H1 (cell line): ENCODE data around the gene FADD. TPM values are rescaled to one million over a fixed set of nuclear protein-coding genes. Genes with fewer than 3 reads are reported as not detected.
A peak's percentile ranks its signal among the peaks of the same experiment; 100 is the strongest.

ENCODE experiments used
- CTCF ChIA-PET: fragments of 300-600 bp; sonication (Branson Sonifier 250); formaldehyde crosslinking; loops from one replicate; lab custom pipeline; 2021; ENCODE audit not compliant: partially characterized antibody; lab: Charles Lee
- POLR2A ChIA-PET: fragments of 300-600 bp; sonication (Branson Sonifier 250); formaldehyde crosslinking; loops from one replicate; lab custom pipeline; 2021; ENCODE audit warnings: inconsistent platforms; ENCODE audit not compliant: partially characterized antibody; lab: Charles Lee
- DNase-seq, 2 experiments: peaks; one replicate each; pipeline versions ENCODE4 v3.0.0 to v3.0.0-alpha.2; 2010 to 2022; ENCODE audit warnings: low spot score in 2 of 2, low read depth in 1 of 2, mixed read lengths in 1 of 2
- FAIRE-seq: peaks from 2 replicates; lab custom pipeline; 2011; peaks lifted over from hg19 to GRCh38; lab: Jason Lieb, UNC
- H2AFZ ChIP-seq: 2 replicates; pipeline ENCODE4 v1.8.1; 2012; ENCODE audit warnings: low read length, inconsistent platforms
- H2AK5ac ChIP-seq: 2 replicates; pipeline ENCODE4 v1.6.1; 2013; ENCODE audit warnings: low read depth, low read length
- H2BK120ac ChIP-seq: replicated peaks from 2 replicates; pipeline ENCODE3; 2013; ENCODE audit warnings: low read depth, low read length, inconsistent platforms
- H2BK12ac ChIP-seq: 2 replicates; pipeline ENCODE4 v1.6.1; 2013; ENCODE audit warnings: low read depth, low read length
- H2BK15ac ChIP-seq: 2 replicates; pipeline ENCODE4 v1.6.1; 2013; ENCODE audit warnings: low read length
- H2BK20ac ChIP-seq: 2 replicates; pipeline ENCODE4 v1.6.1; 2013; ENCODE audit warnings: low read length
- H2BK5ac ChIP-seq: 2 replicates; pipeline ENCODE4 v1.6.1; 2013; ENCODE audit warnings: low read depth, low read length
- H3K14ac ChIP-seq: 2 replicates; pipeline ENCODE4 v1.6.1; 2013; ENCODE audit warnings: inconsistent platforms; ENCODE audit not compliant: insufficient read length
- H3K18ac ChIP-seq: 2 replicates; pipeline ENCODE4 v1.6.1; 2013; ENCODE audit warnings: low read length; ENCODE audit errors: extremely low read depth
- H3K23ac ChIP-seq: 2 replicates; pipeline ENCODE4 v1.6.1; 2013; ENCODE audit warnings: inconsistent platforms; ENCODE audit not compliant: insufficient read length
- H3K23me2 ChIP-seq: 2 replicates; pipeline ENCODE4 v1.6.1; 2013; ENCODE audit warnings: low read depth, low read length
- H3K27ac ChIP-seq: 2 replicates; pipeline ENCODE4 v1.6.1; 2011; ENCODE audit warnings: low read depth, low read length, inconsistent platforms
- H3K27me3 ChIP-seq, 4 experiments: replicated peaks in 1 of 4; 1 replicate in 1 of 4; 2 replicates in 3 of 4; pipeline versions ENCODE4 v1.6.1 to v1.8.1; 2011 to 2013; ENCODE audit warnings: low read length in 3 of 4, mild to moderate bottlenecking in 3 of 4, inconsistent platforms in 2 of 4, mixed read lengths in 2 of 4, moderate library complexity in 1 of 4; ENCODE audit not compliant: control insufficient read depth in 3 of 4, insufficient read depth in 3 of 4; ENCODE audit errors: extremely low read depth in 1 of 4
- H3K36me3 ChIP-seq, 4 experiments: 2 replicates each; pipeline versions ENCODE4 v1.6.1 to v1.8.1; 2011 to 2013; ENCODE audit warnings: mild to moderate bottlenecking in 4 of 4, low read length in 3 of 4, moderate library complexity in 2 of 4, control low read depth in 1 of 4, inconsistent platforms in 1 of 4; ENCODE audit not compliant: insufficient read depth in 4 of 4, control insufficient read depth in 2 of 4
- H3K4ac ChIP-seq: replicated peaks from 2 replicates; pipeline ENCODE3; 2013; ENCODE audit warnings: low read length, low read depth, mixed read lengths, inconsistent platforms; ENCODE audit not compliant: insufficient read length
- H3K4me1 ChIP-seq, 4 experiments: replicated peaks in 1 of 4; 1 replicate in 1 of 4; 2 replicates in 3 of 4; pipeline versions ENCODE4 v1.6.1 to v1.8.1; 2011 to 2013; ENCODE audit warnings: low read length in 3 of 4, inconsistent platforms in 2 of 4, mixed read lengths in 1 of 4; ENCODE audit not compliant: insufficient read depth in 4 of 4, control insufficient read depth in 3 of 4
- H3K4me2 ChIP-seq, 2 experiments: 2 replicates each; pipeline versions ENCODE4 v1.6.1 to v1.8.1; 2011 to 2013; ENCODE audit warnings: low read depth in 2 of 2, low read length in 2 of 2, control low read depth in 1 of 2, inconsistent platforms in 1 of 2, mild to moderate bottlenecking in 1 of 2; ENCODE audit not compliant: insufficient read depth in 1 of 2
- H3K4me3 ChIP-seq, 4 experiments: fragments of 200-600, 300-600 bp in 1 of 4; sonication (generic), shearing (Covaris generic), sonication (Bioruptor Twin) in 1 of 4; 2 replicates each; pipeline versions ENCODE4 v1.5.1 to v1.8.1; 2011 to 2016; ENCODE audit warnings: low read length in 4 of 4, low read depth in 3 of 4, control low read depth in 2 of 4, inconsistent platforms in 2 of 4, mild to moderate bottlenecking in 2 of 4, mixed read lengths in 1 of 4, moderate library complexity in 1 of 4; ENCODE audit not compliant: insufficient read depth in 2 of 4; ENCODE audit errors: extremely low read depth in 1 of 4
- H3K56ac ChIP-seq: replicated peaks from 2 replicates; pipeline ENCODE3; 2013; ENCODE audit warnings: low read depth, mild to moderate bottlenecking, mixed read lengths, low read length, inconsistent platforms; ENCODE audit not compliant: insufficient read length
- H3K79me1 ChIP-seq: 2 replicates; pipeline ENCODE4 v1.6.1; 2013; ENCODE audit warnings: low read depth, low read length, control low read depth
- H3K79me2 ChIP-seq, 2 experiments: 2 replicates each; pipeline versions ENCODE4 v1.6.1 to v1.8.1; 2012 to 2013; ENCODE audit warnings: low read length in 2 of 2, mild to moderate bottlenecking in 2 of 2, inconsistent platforms in 1 of 2; ENCODE audit not compliant: insufficient read depth in 2 of 2, control insufficient read depth in 1 of 2
- H3K9ac ChIP-seq, 4 experiments: replicated peaks in 1 of 4; 1 replicate in 1 of 4; 2 replicates in 3 of 4; pipeline versions ENCODE4 v1.6.1 to v1.8.1; 2011 to 2013; ENCODE audit warnings: low read depth in 3 of 4, low read length in 3 of 4, control low read depth in 2 of 4, mild to moderate bottlenecking in 2 of 4, moderate library complexity in 2 of 4, inconsistent platforms in 1 of 4; ENCODE audit errors: extremely low read depth in 1 of 4
- H3K9me3 ChIP-seq, 2 experiments: 2 replicates each; pipeline versions ENCODE4 v1.6.1 to v1.8.1; 2012 to 2013; ENCODE audit warnings: mild to moderate bottlenecking in 2 of 2, moderate library complexity in 2 of 2, control low read depth in 1 of 2, inconsistent platforms in 1 of 2, low read depth in 1 of 2, low read length in 1 of 2, mixed read lengths in 1 of 2; ENCODE audit not compliant: insufficient read depth in 2 of 2
- H4K20me1 ChIP-seq, 2 experiments: replicated peaks in 1 of 2; 2 replicates each; pipeline versions ENCODE3 to v1.8.1; 2011 to 2013; ENCODE audit warnings: inconsistent platforms in 2 of 2, low read length in 2 of 2, mild to moderate bottlenecking in 1 of 2; ENCODE audit not compliant: insufficient read depth in 2 of 2, control insufficient read depth in 1 of 2
- H4K5ac ChIP-seq: 2 replicates; pipeline ENCODE4 v1.6.1; 2013; ENCODE audit warnings: low read length, low read depth, mixed read lengths, inconsistent platforms; ENCODE audit not compliant: insufficient read length
- H4K8ac ChIP-seq: 2 replicates; pipeline ENCODE4 v1.8.0; 2013; ENCODE audit warnings: mild to moderate bottlenecking, moderate library complexity, low read length, inconsistent platforms; ENCODE audit not compliant: insufficient read depth; ENCODE audit errors: extremely low read depth
- H4K91ac ChIP-seq: replicated peaks from 2 replicates; pipeline ENCODE3; 2013; ENCODE audit warnings: low read length, mixed read lengths, inconsistent platforms; ENCODE audit not compliant: insufficient read length
- CREB1 ChIP-seq: IDR thresholded peaks from 2 replicates; pipeline ENCODE4 v1.6.1; 2012; ENCODE audit warnings: inconsistent platforms
- EP300 ChIP-seq, 2 experiments: IDR thresholded peaks; 1 replicate in 1 of 2; 2 replicates in 1 of 2; pipeline ENCODE4 v1.6.1; 2011 to 2012; ENCODE audit warnings: low read depth in 2 of 2, low read length in 2 of 2, mild to moderate bottlenecking in 2 of 2, borderline replicate concordance in 1 of 2, inconsistent platforms in 1 of 2, moderate library complexity in 1 of 2
- EZH2 ChIP-seq: fragments of 200-600 bp; sonication (generic); IDR thresholded peaks from 2 replicates; pipeline ENCODE4 v1.7.1; 2012; ENCODE audit warnings: low read depth, mild to moderate bottlenecking, moderate library complexity, low read length, inconsistent platforms; ENCODE audit not compliant: severe bottlenecking
- HDAC6 ChIP-seq: IDR thresholded peaks from one replicate; pipeline ENCODE4 v1.7.1; 2012; ENCODE audit warnings: low read depth, mild to moderate bottlenecking, inconsistent platforms, low read length, moderate library complexity
- KDM1A ChIP-seq: fragments of 200-600, 300-600 bp; sonication (generic); IDR thresholded peaks from 2 replicates; pipeline ENCODE4 v1.7.1; 2016; ENCODE audit warnings: mild to moderate bottlenecking, low read length, borderline replicate concordance
- MAX ChIP-seq: IDR thresholded peaks from 2 replicates; pipeline ENCODE4 v1.6.1; 2012; ENCODE audit warnings: inconsistent platforms
- SIX5 ChIP-seq: IDR thresholded peaks from 2 replicates; pipeline ENCODE4 v1.6.1; 2011; ENCODE audit warnings: mild to moderate bottlenecking, low read depth, low read length
- SP2 ChIP-seq: IDR thresholded peaks from 2 replicates; pipeline ENCODE4 v1.6.1; 2012; ENCODE audit warnings: mild to moderate bottlenecking, low read length, inconsistent platforms
- TAF1 ChIP-seq: IDR thresholded peaks from 2 replicates; pipeline ENCODE4 v1.6.1; 2011; ENCODE audit warnings: mild to moderate bottlenecking, low read depth, low read length
- ZNF274 ChIP-seq: IDR thresholded peaks from 2 replicates; pipeline ENCODE4 v1.7.0; 2012; ENCODE audit warnings: low read length, borderline replicate concordance; ENCODE audit errors: extremely low read depth
- WGBS, 2 experiments: shearing (Covaris generic) in 1 of 2; methylation state at CpG; one replicate each; pipeline versions ENCODE4 v1.1.6 to v1.1.7; 2013 to 2015; ENCODE audit warnings: low lambda C conversion rate in 2 of 2, mixed read lengths in 2 of 2, inconsistent platforms in 1 of 2, low coverage in 1 of 2, missing lambda C conversion rate in 1 of 2; ENCODE audit not compliant: insufficient replicate concordance in 2 of 2, insufficient coverage in 1 of 2, insufficient read length in 1 of 2; ENCODE audit errors: extremely low coverage in 1 of 2, missing lambda C conversion rate in 1 of 2; 5-methylcytosine and 5-hydroxymethylcytosine counted together
- polyA plus RNA-seq, 7 experiments: library from polyadenylated mRNA; depleted of rRNA in 3 of 7; stranded (reverse) in 5 of 7; unstranded in 2 of 7; fragments of >200 nt in 5 of 7; fragments of 200-250 nt in 2 of 7; gene quantifications; 1 replicate in 5 of 7; 2 replicates in 1 of 7; 4 replicates in 1 of 7; pipeline versions ENCODE4 v1.2.1 to v1.2.3, GENCODE V29; 2011 to 2013; ENCODE audit warnings: missing spikeins in 2 of 7, mixed read lengths in 2 of 7
- total RNA-seq: library from RNA; stranded (reverse); fragmentation: NEBNext Ultra II Directional; extraction: Animal tissue kit (Norgen Biotek cat#: 25700); gene quantifications from 2 replicates; pipeline ENCODE4 v1.2.1, GENCODE V29; 2021

FADD gene
- total and polyA plus RNA-seq, 2 of the 8 experiments (the other 6 are each of a cell fraction or from before 2014, with no cell fraction given), result 29.0 to 43.9 TPM

- Histone ChIP-seq H2BK15ac (no peak overlapping the region), H3K79me1 (no peaks in the 10 kb centered on the region), H3K4me1 (no peaks in the 10 kb centered on the region), H2BK12ac (no peak overlapping the region), H3K23ac (no peak overlapping the region), H3K9ac (no peak overlapping the region), H3K4ac (peak overlapping the region; percentile 33), H4K8ac (no peak overlapping the region; the same call in 1 of the 2 replicates), H2AK5ac (no peak overlapping the region), H3K79me2 (no peaks in the 10 kb centered on the region), H3K14ac (no peak overlapping the region), H2AFZ (no peak overlapping the region), H3K18ac (no peak overlapping the region), H3K27me3 (no peaks in the 10 kb centered on the region), H3K27ac (no peak overlapping the region), H2BK20ac (no peak overlapping the region), H3K4me3 (no peak overlapping the region), H3K56ac (no peak overlapping the region), H3K36me3 (no peaks in the 10 kb centered on the region), H3K9me3 (no peaks in the 10 kb centered on the region), H3K4me2 (no peak overlapping the region), H3K23me2 (no peaks in the 10 kb centered on the region), H2BK5ac (no peak overlapping the region), H4K5ac (no peak overlapping the region), H4K91ac (no peak overlapping the region), H2BK120ac (no peak overlapping the region), H4K20me1 (no peaks in the 10 kb centered on the region)
- ChIA-PET POLR2A (interaction anchor here (1.2 kb wide), 1 partner anchor 265 kb away, joined by 3 read pairs; no protein-coding TSS in a partner anchor), CTCF (interaction anchor here (0.8 to 6.8 kb wide), 15 partner anchors 9 to 291 kb away, joined by 3 to 51 read pairs (median 4); no protein-coding TSS in a partner anchor)
- DNase-seq (no peak), FAIRE-seq (no peak)
- 94% methylated on average over 9 of the region's 9 CpGs; no CpG with 5 or more reads in 1 of the 2 experiments for WGBS, 2 experiments
- TF ChIP-seq HDAC6 (no peak), KDM1A (no peak), SP2 (no peak), TAF1 (no peak), EZH2 (no peak), SIX5 (no peak), EP300 (IDR thresholded peaks at IDR 0.05; ENCODE audit: borderline replicate concordance in 1 of 2, low read depth in 2 of 2, low read length in 2 of 2) (no peak), MAX (no peak), ZNF274 (no peak), CREB1 (no peak)
These were observed 18.7 kb upstream of the FADD start for GRCh38 chr11:70184396-70184795.
